ENCODE data around the gene FCHSD2. TPM values are rescaled to one million over a fixed set of nuclear protein-coding genes. Genes with fewer than 3 reads are reported as not detected.

FCHSD2 gene
- total and polyA plus RNA-seq, 2 of the 8 experiments (the other 6 are each of a cell fraction or from before 2014, with no cell fraction given): 4.1 to 7.8 TPM

DNA sequence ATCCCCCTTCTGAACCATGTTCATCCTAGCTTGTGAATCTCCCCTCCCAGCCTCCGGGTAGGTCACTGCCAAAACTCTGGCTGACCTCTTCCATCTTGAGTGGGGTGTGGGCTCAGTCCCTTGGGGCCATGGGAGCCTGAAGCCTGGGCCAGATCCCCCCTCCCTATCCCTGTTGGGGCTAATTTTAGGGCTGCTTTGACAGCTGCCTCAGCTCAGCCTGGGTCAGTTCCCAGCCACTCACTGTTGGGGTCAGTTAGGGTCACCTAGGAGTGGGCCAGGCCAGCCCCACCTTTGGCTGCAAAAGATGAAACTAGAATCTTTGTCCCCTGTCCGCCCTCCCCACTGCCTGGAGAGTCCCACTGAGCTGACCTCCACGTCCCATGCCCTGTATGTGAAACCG is 46.2 kb upstream of the FCHSD2 start:
- Histone ChIP-seq H4K91ac (replicated peaks; ENCODE audit: insufficient read length, low read length) (no peak overlapping the region), H3K4me3 (ENCODE audit: extremely low read depth in 1 of 4, insufficient read depth in 2 of 4, low read depth in 3 of 4, low read length in 4 of 4) (no peak overlapping the region), H3K79me1 (ENCODE audit: low read depth, low read length) (no peaks in the 10 kb centered on the region), H2BK20ac (ENCODE audit: low read length) (no peak overlapping the region), H3K4me1 (replicated peaks in 1 of 4; ENCODE audit: control insufficient read depth in 3 of 4, insufficient read depth in 4 of 4, low read length in 3 of 4) (no peaks in the 10 kb centered on the region), H2AFZ (ENCODE audit: low read length) (no peak overlapping the region), H2BK12ac (ENCODE audit: low read depth, low read length) (no peak overlapping the region), H3K4me2 (ENCODE audit: insufficient read depth in 1 of 2, low read depth in 2 of 2, low read length in 2 of 2) (no peak overlapping the region), H3K9me3 (ENCODE audit: insufficient read depth in 2 of 2, low read depth in 1 of 2, low read length in 1 of 2) (no peaks in the 10 kb centered on the region), H4K20me1 (replicated peaks in 1 of 2; ENCODE audit: control insufficient read depth in 1 of 2, insufficient read depth in 2 of 2, low read length in 2 of 2) (no peaks in the 10 kb centered on the region), H3K56ac (replicated peaks; ENCODE audit: insufficient read length, low read depth, low read length) (no peak overlapping the region), H2BK15ac (ENCODE audit: low read length) (no peak overlapping the region), H3K23me2 (ENCODE audit: low read depth, low read length) (no peaks in the 10 kb centered on the region), H3K79me2 (ENCODE audit: control insufficient read depth in 1 of 2, insufficient read depth in 2 of 2, low read length in 2 of 2) (no peaks in the 10 kb centered on the region), H3K9ac (replicated peaks in 1 of 4; ENCODE audit: extremely low read depth in 1 of 4, low read depth in 3 of 4, low read length in 3 of 4) (no peak overlapping the region), H3K36me3 (ENCODE audit: control insufficient read depth in 2 of 4, insufficient read depth in 4 of 4, low read length in 3 of 4) (no peaks in the 10 kb centered on the region), H3K27me3 (replicated peaks in 1 of 4; ENCODE audit: control insufficient read depth in 3 of 4, extremely low read depth in 1 of 4, insufficient read depth in 3 of 4, low read length in 3 of 4) (no peaks in the 10 kb centered on the region), H3K23ac (ENCODE audit: insufficient read length) (no peak overlapping the region), H4K5ac (ENCODE audit: insufficient read length, low read depth, low read length) (no peak overlapping the region), H2AK5ac (ENCODE audit: low read depth, low read length) (peak overlapping the region; percentile 53; the same call in 1 of the 2 replicates), H2BK120ac (replicated peaks; ENCODE audit: low read depth, low read length) (no peak overlapping the region), H4K8ac (ENCODE audit: extremely low read depth, insufficient read depth, low read length) (no peak overlapping the region), H3K18ac (ENCODE audit: extremely low read depth, low read length) (no peak overlapping the region), H3K4ac (replicated peaks; ENCODE audit: insufficient read length, low read depth, low read length) (no peak overlapping the region), H3K14ac (ENCODE audit: insufficient read length) (no peak overlapping the region), H2BK5ac (ENCODE audit: low read depth, low read length) (peak overlapping the region; percentile 35; the same call in 1 of the 2 replicates), H3K27ac (ENCODE audit: low read depth, low read length) (no peak overlapping the region)
- WGBS, 2 experiments (ENCODE audit: extremely low coverage in 1 of 2, insufficient coverage in 1 of 2, insufficient read length in 1 of 2, insufficient replicate concordance in 2 of 2, low coverage in 1 of 2, low lambda C conversion rate in 2 of 2, missing lambda C conversion rate in 1 of 2): 92% methylated on average over 3 of the region's 4 CpGs; no CpG with 5 or more reads in 1 of the 2 experiments
- CTCF ChIA-PET (ENCODE audit: partially characterized antibody): interaction anchor here (0.8 to 14.5 kb wide), 11 partner anchors 10 to 356 kb away, joined by 3 to 451 read pairs (median 4); no protein-coding TSS in a partner anchor
- DNase-seq (ENCODE audit: low read depth in 1 of 2, low spot score in 2 of 2) (no peak), FAIRE-seq (no peak)
- POLR2A ChIA-PET (ENCODE audit: partially characterized antibody): interaction anchor here (0.6 kb wide), 1 partner anchor 422 kb away, joined by 4 read pairs; no protein-coding TSS in a partner anchor
- TF ChIP-seq, protein P1, sequence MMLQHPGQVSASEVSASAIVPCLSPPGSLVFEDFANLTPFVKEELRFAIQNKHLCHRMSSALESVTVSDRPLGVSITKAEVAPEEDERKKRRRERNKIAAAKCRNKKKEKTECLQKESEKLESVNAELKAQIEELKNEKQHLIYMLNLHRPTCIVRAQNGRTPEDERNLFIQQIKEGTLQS (IDR thresholded peaks at IDR 0.05; ENCODE audit: insufficient read depth, low read depth, low read length): no peak
- no peak for TF ChIP-seq RBBP5 (IDR thresholded peaks at IDR 0.05; ENCODE audit: borderline replicate concordance, low read depth, low read length)
- no peak for TF ChIP-seq TEAD4 (IDR thresholded peaks at IDR 0.05; ENCODE audit: low read depth, low read length)
- no peak for TF ChIP-seq SIX5 (IDR thresholded peaks at IDR 0.05; ENCODE audit: low read depth, low read length)
- TF ChIP-seq JUND (IDR thresholded peaks at IDR 0.05; ENCODE audit: low read length): no peak
- TF ChIP-seq RNF2 (IDR thresholded peaks at IDR 0.05; ENCODE audit: borderline replicate concordance, low read depth, low read length, missing control alignments, poor library complexity, severe bottlenecking): no peak
- TF ChIP-seq CBX5 (IDR thresholded peaks at IDR 0.05; ENCODE audit: low read depth, low read length): no peak
